Measurements from ENCODE around the gene ROGDI.

Gene ROGDI

DNA sequence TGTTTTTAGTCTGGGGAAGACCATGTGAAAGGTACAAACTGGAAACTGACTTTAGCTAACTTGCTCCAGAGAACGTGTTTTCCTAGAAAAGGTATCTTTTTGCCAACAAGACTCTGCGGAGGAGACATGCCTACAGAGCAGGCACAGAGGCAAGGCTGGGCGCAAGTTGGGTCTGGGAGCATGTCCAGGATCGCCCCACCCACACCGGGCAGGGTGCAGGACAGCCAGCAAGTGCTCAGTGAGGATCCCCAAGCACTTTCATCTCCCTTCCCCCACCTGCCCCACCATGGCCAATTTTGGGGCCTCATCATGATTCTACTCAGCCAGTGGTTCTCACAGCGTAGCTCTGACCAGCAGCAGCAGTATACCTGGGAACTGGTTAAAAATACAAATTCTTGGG is 18.2 kb upstream of the ROGDI start:
- no peak for DNase-seq (ENCODE audit: low read depth, low spot score)
- no peak overlapping the region for H3K4me3 ChIP-seq (ENCODE audit: low read depth, low read length)
- CTCF ChIA-PET = interaction anchor here (1.8 kb wide), 1 partner anchor 26 kb away, joined by 4 read pairs; no protein-coding TSS in a partner anchor
- TF ChIP-seq, protein P1, sequence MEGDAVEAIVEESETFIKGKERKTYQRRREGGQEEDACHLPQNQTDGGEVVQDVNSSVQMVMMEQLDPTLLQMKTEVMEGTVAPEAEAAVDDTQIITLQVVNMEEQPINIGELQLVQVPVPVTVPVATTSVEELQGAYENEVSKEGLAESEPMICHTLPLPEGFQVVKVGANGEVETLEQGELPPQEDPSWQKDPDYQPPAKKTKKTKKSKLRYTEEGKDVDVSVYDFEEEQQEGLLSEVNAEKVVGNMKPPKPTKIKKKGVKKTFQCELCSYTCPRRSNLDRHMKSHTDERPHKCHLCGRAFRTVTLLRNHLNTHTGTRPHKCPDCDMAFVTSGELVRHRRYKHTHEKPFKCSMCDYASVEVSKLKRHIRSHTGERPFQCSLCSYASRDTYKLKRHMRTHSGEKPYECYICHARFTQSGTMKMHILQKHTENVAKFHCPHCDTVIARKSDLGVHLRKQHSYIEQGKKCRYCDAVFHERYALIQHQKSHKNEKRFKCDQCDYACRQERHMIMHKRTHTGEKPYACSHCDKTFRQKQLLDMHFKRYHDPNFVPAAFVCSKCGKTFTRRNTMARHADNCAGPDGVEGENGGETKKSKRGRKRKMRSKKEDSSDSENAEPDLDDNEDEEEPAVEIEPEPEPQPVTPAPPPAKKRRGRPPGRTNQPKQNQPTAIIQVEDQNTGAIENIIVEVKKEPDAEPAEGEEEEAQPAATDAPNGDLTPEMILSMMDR (IDR thresholded peaks at IDR 0.05; ENCODE audit: insufficient read depth, low read length, missing control alignments) = no peak
- POLR2A ChIA-PET = no interaction called here

DNA sequence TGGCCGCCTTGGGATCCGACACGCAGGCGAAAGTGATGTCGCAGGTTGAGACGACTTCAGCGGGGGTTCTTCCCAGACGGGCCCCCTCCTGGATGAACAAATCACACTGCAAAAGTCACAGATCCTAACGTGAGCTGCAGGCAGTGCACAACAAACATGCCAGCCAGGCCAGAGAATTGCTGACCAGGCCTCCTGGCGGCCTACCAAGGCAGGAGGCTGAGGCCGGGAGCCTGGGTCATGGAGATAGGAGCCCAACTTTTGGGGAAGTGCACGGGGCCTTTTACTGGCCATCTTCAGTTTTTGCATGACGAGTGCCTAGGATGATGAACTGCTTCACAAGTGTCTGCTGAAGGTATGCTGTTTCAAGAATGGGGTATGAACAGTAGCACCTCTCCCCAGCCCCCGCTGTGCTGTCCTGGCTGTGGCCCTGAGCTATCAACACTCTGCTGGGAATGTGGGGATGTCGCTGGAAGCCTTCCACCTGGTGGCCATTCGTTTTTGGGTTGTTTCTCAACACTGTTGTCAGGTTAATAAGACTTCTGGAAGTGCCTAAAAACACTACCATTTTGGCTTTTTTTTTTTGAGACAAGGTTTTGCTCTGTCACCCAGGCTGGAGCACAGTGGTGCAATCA is 12.2 kb upstream of the ROGDI start:
- no peak for DNase-seq (ENCODE audit: low read depth, low spot score)
- no peak overlapping the region for H3K4me3 ChIP-seq (ENCODE audit: low read depth, low read length)
- TF ChIP-seq, protein P1 (IDR thresholded peaks at IDR 0.05; ENCODE audit: insufficient read depth, low read length, missing control alignments) = no peak
- CTCF ChIA-PET = interaction anchor here (1.2 kb wide), 1 partner anchor 141 kb away, joined by 4 read pairs; no protein-coding TSS in a partner anchor
- POLR2A ChIA-PET = no interaction called here

DNA sequence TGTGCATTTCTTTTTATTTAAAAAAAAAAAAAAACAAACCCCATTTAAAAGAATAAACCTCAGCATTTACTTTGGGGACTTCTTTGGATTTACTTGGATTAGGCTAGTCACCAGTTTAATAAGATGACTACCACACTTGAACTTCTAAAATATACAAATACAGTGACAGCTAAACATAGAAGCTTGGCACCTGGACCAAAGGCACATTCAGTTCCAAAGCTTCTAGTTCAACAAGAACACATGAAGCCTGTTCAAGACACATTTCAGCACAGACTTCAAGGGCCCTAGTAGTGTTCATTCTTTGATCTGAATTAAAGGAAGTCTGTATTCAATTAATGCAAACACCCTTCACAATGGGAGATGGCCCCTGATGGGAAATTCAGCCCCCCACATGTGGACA is 11.6 kb upstream of the ROGDI start:
- DNase-seq (ENCODE audit: low read depth, low spot score) = no peak
- POLR2A ChIA-PET = no interaction called here
- TF ChIP-seq, protein P1 (IDR thresholded peaks at IDR 0.05; ENCODE audit: insufficient read depth, low read length, missing control alignments) = no peak
- CTCF ChIA-PET = no interaction called here
- H3K4me3 ChIP-seq (ENCODE audit: low read depth, low read length) = no peak overlapping the region

DNA sequence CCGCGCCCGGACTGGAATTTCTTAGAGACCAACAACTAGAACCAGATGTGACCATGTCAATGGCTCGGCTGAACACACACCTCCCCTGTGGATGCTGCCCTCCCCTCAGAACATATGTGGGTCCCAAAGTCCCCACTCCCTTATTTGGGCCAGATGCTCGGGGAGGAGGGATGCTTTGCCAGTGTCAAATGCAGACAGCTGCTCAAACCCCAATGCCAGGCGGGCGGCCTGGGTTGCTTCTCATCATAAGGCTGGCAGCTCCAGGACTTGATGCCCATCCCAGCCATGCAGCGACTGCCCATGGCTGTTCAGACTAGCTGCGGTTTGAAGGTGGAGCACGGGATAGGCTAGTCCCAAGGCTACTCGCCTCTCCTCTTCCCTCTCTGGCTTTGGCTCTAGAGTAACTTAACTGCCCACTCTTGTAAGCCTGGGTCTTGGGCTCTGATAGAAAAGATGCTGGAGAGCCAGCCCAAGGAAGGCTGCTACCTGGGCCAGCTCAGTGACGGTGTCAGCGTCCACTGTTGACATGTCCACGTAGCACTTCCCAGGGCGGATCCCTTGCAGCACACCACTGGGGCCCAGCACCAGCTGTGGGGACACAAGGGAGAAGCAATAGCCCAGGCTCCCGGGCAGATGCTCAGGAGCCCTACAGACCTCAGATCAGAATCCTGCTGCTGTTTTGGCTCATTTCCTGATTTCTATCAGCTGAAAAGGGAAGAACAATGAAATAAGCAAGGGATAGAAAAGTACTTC is 11.0 kb upstream of the ROGDI start:
- DNase-seq (ENCODE audit: low read depth, low spot score) = no peak
- TF ChIP-seq, protein P1 (IDR thresholded peaks at IDR 0.05; ENCODE audit: insufficient read depth, low read length, missing control alignments) = no peak
- no peak overlapping the region for H3K4me3 ChIP-seq (ENCODE audit: low read depth, low read length)
- ChIA-PET POLR2A (no interaction called here), CTCF (no interaction called here)

DNA sequence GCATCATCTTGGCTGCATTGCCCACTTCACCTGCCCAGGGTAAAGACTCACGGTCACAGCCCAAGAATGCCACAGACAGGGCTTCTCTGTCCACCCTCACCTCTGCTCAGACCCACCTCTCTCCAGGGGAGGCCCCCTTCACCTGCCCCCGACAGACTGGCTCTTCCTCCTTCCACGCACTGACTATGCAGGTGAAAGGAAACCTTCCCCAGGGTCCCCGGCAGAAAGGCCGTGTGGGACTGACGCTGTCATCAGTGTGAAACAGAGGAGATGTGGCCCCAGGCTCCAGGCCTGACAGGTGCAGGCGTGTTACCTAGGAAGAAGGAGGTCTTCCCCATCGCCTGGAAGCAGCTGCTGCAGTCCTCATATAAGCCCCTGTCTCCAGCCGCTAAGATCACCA is 9.3 kb upstream of the ROGDI start:
- TF ChIP-seq, protein P1 (IDR thresholded peaks at IDR 0.05; ENCODE audit: insufficient read depth, low read length, missing control alignments) = no peak
- POLR2A ChIA-PET = no interaction called here
- no peak overlapping the region for H3K4me3 ChIP-seq (ENCODE audit: low read depth, low read length)
- no peak for DNase-seq (ENCODE audit: low read depth, low spot score)
- CTCF ChIA-PET = no interaction called here

DNA sequence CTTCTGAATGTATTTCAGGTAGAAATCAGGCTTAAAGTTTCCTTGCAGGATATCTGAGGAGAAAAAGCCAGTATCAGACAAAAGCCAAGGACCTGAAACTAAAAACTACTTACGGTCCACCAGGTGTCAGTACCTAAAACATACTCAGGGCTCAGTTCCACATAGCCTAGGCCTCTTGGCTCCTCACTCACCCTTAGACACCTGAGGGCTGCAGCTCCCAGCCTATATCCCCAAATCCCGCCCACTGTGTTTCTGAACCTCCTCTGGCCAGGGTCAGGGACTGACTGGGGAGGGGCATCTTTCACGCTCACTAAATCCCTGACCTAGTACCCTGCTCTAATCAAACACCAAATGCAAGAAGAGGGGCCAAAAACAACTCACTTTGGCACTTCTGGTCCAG is 8.8 kb upstream of the ROGDI start:
- no peak for DNase-seq (ENCODE audit: low read depth, low spot score)
- TF ChIP-seq, protein P1 (IDR thresholded peaks at IDR 0.05; ENCODE audit: insufficient read depth, low read length, missing control alignments) = no peak
- ChIA-PET CTCF (no interaction called here), POLR2A (no interaction called here)
- no peak overlapping the region for H3K4me3 ChIP-seq (ENCODE audit: low read depth, low read length)
